Retinal pigment epithelial cell (primary cell): ENCODE measurements around the gene CCNE1.

Experiments
- DNase-seq: peaks from one replicate; pipeline ENCODE4 v3.0.0-alpha.2; 2010; ENCODE audit warnings: low read depth
- H3K4me3 ChIP-seq: 2 replicates; pipeline ENCODE4 v1.5.1; 2011; ENCODE audit warnings: mild to moderate bottlenecking, low read length, control low read depth, moderate library complexity
- TF ChIP-seq, protein P1 (sequence below): conservative IDR thresholded peaks from 2 replicates; pipeline ENCODE4 v1.5.1; 2011; ENCODE audit warnings: low read depth, low read length, control low read depth, inconsistent platforms

Gene CCNE1

DNA sequence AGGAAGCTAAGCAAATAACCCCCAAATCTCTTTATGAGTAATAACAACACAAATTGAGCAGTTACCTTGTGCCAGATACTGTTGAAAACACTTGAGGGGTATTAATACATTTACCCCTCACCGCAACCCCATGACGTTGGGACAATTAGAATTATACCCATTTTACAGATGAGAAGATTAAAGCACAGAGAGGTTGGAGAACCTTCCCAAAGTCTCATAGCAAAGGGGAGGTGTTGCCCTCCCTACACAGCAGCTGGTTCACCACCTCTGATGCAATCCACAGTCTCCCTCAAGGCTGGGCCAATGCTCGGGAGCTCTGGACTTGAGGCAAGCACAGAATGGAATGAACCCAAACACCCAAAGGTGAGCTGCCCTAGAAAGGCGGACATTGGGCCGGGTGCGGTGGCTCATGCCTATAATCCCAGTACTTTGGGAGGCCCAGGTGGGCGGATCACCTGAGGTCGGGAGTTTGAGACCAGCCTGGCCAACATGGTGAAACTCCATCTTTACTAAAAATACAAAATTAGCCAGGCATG, 3.9 kb upstream of the CCNE1 start:
- DNase-seq: no peak
- TF ChIP-seq, protein P1, sequence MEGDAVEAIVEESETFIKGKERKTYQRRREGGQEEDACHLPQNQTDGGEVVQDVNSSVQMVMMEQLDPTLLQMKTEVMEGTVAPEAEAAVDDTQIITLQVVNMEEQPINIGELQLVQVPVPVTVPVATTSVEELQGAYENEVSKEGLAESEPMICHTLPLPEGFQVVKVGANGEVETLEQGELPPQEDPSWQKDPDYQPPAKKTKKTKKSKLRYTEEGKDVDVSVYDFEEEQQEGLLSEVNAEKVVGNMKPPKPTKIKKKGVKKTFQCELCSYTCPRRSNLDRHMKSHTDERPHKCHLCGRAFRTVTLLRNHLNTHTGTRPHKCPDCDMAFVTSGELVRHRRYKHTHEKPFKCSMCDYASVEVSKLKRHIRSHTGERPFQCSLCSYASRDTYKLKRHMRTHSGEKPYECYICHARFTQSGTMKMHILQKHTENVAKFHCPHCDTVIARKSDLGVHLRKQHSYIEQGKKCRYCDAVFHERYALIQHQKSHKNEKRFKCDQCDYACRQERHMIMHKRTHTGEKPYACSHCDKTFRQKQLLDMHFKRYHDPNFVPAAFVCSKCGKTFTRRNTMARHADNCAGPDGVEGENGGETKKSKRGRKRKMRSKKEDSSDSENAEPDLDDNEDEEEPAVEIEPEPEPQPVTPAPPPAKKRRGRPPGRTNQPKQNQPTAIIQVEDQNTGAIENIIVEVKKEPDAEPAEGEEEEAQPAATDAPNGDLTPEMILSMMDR: no peak
- no peak overlapping the region for H3K4me3 ChIP-seq

DNA sequence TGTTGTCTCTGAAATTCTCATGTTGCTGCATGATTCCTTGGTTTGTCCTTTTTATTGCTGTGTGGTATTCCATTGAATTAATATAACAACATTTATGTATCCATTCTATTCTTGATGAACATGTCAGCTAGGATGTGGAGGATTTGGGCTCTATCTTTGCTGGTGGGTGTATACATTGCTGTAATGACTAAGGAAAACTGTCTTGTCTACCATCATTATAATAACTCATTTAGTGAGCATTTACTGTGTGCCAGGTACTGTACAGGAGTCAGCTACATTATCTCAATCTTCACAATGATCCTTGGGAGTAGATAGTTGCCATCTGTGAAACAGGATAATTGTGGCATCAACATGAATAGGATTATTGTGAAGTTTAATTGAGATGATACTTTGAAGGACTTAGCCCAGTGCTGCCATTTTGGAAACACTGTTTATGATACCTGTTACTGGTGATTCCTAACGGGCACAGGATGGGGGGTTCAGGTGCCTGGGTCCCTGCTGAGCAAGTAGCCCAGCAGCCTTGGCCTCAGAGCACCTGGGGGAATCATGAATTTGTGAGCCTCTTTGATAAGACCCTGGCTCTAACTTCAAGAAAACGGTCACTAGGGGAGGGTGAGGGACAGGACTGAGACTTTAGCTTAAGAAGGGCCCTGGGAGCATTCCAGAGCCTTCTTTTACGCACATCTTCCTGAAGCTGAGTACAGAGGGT, 1.8 kb upstream of the CCNE1 start:
- TF ChIP-seq, protein P1: no peak
- no peak for DNase-seq
- no peak overlapping the region for H3K4me3 ChIP-seq

DNA sequence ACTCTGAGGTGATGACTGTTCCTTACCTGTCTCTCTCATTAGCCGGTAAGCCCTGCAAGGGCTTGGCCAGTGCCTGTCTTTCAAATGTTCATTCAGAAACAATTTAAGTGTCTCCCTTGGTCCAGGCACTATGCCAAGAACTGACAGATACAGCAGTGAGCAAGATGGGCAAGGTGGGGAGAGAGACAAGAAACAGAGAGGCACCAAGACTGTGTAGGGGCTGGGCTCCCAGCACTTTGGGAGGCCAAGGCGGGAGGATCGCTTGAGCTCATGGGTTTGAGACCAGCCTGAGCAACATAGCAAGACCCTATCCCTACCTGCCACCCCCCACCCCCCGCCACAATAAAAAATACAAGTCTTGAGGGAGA, 1.3 kb upstream of the CCNE1 start:
- TF ChIP-seq, protein P1: no peak
- no peak for DNase-seq
- H3K4me3 ChIP-seq: no peak overlapping the region

DNA sequence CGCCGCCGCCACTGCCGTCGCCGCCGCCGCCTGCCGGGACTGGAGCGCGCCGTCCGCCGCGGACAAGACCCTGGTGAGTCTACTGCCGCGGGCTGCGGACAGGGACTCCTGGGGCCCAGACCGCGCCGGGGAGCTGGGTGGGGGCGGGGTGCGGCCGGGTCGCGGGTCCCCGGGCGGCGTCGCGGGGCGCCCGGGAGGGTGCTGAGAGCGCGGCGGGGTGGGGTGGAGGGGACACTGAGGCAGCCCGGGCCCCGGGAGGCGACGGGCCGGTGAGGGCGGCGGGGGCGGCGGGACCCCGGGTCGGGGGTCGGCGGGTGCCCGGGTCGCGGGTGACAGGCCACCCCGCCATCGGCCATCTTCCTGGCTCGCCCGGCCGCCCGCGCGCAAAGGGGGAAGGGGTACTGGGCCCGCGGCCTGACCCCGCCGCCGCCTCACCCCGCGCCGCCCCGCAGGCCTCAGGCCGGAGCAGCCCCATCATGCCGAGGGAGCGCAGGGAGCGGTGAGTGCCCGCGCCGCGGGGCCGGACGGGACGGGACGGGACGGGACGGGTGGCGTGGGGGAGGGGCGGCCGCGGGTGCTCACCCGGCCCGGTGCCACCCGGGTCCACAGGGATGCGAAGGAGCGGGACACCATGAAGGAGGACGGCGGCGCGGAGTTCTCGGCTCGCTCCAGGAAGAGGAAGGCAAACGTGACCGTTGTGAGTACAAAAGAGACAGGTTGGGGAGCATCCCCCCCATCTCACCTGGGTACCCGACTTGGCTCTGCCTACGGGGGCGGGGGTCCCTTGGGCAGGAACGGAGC, 489 bp downstream of the CCNE1 start:
- H3K4me3 ChIP-seq: peak overlapping the region; percentile 40
- TF ChIP-seq, protein P1: no peak
- no peak for DNase-seq

DNA sequence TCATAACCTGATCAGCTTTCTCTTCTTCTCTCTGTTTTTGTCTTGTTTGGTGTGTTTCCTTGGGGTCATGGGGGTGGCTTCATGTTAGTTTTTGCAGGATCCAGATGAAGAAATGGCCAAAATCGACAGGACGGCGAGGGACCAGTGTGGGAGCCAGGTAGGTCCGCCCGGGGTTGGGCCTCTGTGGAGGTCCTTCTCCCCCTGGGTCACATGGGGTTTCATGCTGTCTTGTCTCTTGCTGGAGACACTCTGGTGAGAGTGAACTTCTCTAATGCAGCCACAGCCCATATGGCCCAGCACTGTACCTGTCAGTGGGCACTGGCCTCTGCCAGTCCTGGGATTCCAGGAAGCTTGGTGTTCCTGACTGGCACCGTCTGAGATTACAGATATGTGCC, 1.1 kb downstream of the CCNE1 start:
- H3K4me3 ChIP-seq: peak overlapping the region; percentile 40
- no peak for DNase-seq
- TF ChIP-seq, protein P1: no peak

DNA sequence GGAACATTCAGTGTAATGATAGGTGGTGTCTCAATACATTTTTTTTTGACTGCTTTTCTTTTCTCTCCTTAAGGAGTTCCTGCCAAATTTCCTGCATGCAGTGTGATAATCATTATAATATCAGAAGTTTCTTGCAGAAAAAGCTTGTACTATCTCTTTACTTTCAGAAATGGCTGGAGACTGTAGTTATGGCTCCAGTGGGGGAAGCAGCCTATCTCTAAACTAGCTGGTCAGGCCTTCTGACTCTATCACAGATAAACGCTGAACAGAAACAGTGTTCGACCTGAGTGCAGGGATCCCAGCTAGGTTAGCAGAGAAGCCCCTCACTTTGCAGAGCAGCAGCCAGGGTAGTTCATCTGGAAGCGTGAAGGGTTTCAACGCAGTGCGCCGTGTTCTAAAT, 1.9 kb downstream of the CCNE1 start:
- H3K4me3 ChIP-seq: no peak overlapping the region
- TF ChIP-seq, protein P1: no peak
- DNase-seq: no peak
